ENCODE data around the gene M1AP. TPM values are rescaled to one million over a fixed set of nuclear protein-coding genes. Genes with fewer than 3 reads are reported as not detected.
A peak's percentile ranks its signal among the peaks of the same experiment; 100 is the strongest.

M1AP gene
- 0.36 TPM in 1 of 2 replicates, not detected in the other for total RNA-seq (2014; rRNA removed; shearing (Covaris generic))

GRCh38 chr2:74648009-74648443, at the start of gene M1AP:
M1AP (minus strand) TSS chr2:74648330; CDS start chr2:74640275, 8,055 bp downstream.
- no peak for DNase-seq (ENCODE audit: low read depth)

- DNase-seq (ENCODE audit: low read depth): no peak
Observed at GRCh38 chr2:74696829-74697228, 48.7 kb upstream of the M1AP start.

GRCh38 chr2:74695663-74696062, 47.5 kb upstream of the M1AP start:
- DNase-seq (ENCODE audit: low read depth): no peak

GRCh38 chr2:74694281-74694680, 46.2 kb upstream of the M1AP start:
- no peak for DNase-seq (ENCODE audit: low read depth)

- no peak for DNase-seq (ENCODE audit: low read depth)
Observed at GRCh38 chr2:74693668-74694067, 45.5 kb upstream of the M1AP start.

GRCh38 chr2:74693213-74693612, 45.1 kb upstream of the M1AP start:
- DNase-seq (ENCODE audit: low read depth): no peak

- no peak for DNase-seq (ENCODE audit: low read depth)
Observed at GRCh38 chr2:74691929-74692328, 43.8 kb upstream of the M1AP start.

GRCh38 chr2:74690571-74690970, 42.4 kb upstream of the M1AP start:
- DNase-seq (ENCODE audit: low read depth): peak; percentile 68

- DNase-seq (ENCODE audit: low read depth): no peak
Observed at GRCh38 chr2:74689671-74690070, 41.5 kb upstream of the M1AP start.

- DNase-seq (ENCODE audit: low read depth): no peak
Observed at GRCh38 chr2:74688881-74689280, 40.8 kb upstream of the M1AP start.

- peak; percentile 55 for DNase-seq (ENCODE audit: low read depth)
Observed at GRCh38 chr2:74685408-74685807, 37.3 kb upstream of the M1AP start.

- no peak for DNase-seq (ENCODE audit: low read depth)
Observed at GRCh38 chr2:74682501-74682900, 34.4 kb upstream of the M1AP start.

GRCh38 chr2:74679615-74680014, 31.5 kb upstream of the M1AP start:
- no peak for DNase-seq (ENCODE audit: low read depth)

GRCh38 chr2:74676331-74676730, 28.2 kb upstream of the M1AP start:
- DNase-seq (ENCODE audit: low read depth): no peak

GRCh38 chr2:74675090-74675489, 27.0 kb upstream of the M1AP start:
- no peak for DNase-seq (ENCODE audit: low read depth)

GRCh38 chr2:74673826-74674528, 25.8 kb upstream of the M1AP start:
- no peak for DNase-seq (ENCODE audit: low read depth)

- peak; percentile 67 for DNase-seq (ENCODE audit: low read depth)
Observed at GRCh38 chr2:74671479-74671878, 23.3 kb upstream of the M1AP start.

- DNase-seq (ENCODE audit: low read depth): no peak
Observed at GRCh38 chr2:74670263-74670662, 22.1 kb upstream of the M1AP start.

GRCh38 chr2:74668087-74668486, 20.0 kb upstream of the M1AP start:
- DNase-seq (ENCODE audit: low read depth): no peak

- DNase-seq (ENCODE audit: low read depth): no peak
Observed at GRCh38 chr2:74659462-74659861, 11.3 kb upstream of the M1AP start.

- peak; percentile 69 for DNase-seq (ENCODE audit: low read depth)
Observed at GRCh38 chr2:74658516-74658915, 10.4 kb upstream of the M1AP start.

GRCh38 chr2:74655579-74655978, 7.4 kb upstream of the M1AP start:
- DNase-seq (ENCODE audit: low read depth): no peak

GRCh38 chr2:74653985-74654882, 6.1 kb upstream of the M1AP start, which contains the start of gene SEMA4F:
SEMA4F (plus strand) TSS chr2:74654247; CDS start chr2:74654377, 130 bp downstream.
- DNase-seq (ENCODE audit: low read depth): peak; percentile 95
